Fibroblast of peridontal ligament (primary cell): Measurements from ENCODE around the gene ARMC10.
"Not testable (repeated sequence)": the region's sequence is repeated elsewhere in the genome, so short reads cannot be mapped to it uniquely, and the experiment has no call there.

Experiments used
- DNase-seq: peaks from one replicate; pipeline ENCODE4 v3.0.0-alpha.2; 2010; ENCODE audit errors: extremely low read depth

The ARMC10 gene

GRCh38 chr7:103124429-103124979 is 49.6 kb downstream of the ARMC10 start:
- no peak for DNase-seq

DNA sequence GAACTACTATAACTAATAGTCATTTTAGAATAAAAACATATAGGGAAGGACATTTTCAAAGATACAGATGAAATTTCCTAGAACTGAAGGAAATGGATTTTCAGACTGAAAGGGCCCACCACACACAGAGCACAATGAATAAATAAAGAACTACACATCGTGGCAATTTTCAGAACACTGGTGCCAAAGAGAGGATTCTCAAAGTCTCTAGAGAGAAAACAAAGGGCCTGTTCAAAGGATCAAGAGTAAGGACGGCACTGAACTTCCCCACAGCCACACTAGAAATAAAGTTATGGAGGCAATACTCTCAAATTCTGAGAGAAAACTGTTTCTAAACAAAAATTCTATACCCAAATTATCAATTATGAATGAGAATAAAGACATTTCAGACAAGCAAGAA is 52.1 kb downstream of the ARMC10 start:
- no peak for DNase-seq

DNA sequence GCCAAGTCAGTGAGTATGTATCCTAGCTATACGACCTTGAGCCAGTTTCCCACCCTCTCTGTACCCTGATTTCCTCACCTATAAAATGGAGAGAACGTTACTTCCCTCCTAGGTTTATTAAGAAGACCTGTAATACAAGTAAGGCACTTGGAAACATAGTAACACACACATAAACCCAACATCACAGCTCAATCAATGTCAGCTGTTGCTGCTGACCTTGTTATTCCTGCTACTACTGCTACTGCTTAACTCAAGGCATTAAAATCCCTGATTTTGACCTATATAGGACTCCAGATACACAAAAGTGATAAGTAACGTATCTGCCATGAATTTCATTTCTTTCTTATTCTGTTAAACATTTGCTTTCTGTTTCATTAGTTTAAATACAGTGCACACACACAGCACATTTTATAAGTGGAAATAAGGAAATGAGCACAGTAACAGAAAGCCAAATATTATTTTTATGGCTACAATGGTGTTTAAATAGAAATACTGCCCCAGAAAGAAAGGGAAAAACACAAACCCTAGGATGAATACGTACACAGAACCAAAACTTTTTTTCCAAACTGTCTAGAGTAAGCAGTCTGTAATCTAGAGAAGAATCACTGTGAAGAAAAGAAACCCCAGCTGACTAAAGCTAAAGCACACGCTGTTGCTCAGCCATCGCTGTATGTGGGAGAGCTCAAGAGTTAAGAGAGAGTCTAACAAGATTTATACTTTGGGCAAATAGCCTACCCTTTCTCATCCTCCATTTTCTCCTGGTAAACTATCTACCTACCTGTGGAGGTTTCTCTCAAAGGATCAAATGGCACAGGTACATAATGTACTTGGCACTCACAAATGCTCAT is 55.0 kb downstream of the ARMC10 start:
- peak; percentile 43 for DNase-seq

DNA sequence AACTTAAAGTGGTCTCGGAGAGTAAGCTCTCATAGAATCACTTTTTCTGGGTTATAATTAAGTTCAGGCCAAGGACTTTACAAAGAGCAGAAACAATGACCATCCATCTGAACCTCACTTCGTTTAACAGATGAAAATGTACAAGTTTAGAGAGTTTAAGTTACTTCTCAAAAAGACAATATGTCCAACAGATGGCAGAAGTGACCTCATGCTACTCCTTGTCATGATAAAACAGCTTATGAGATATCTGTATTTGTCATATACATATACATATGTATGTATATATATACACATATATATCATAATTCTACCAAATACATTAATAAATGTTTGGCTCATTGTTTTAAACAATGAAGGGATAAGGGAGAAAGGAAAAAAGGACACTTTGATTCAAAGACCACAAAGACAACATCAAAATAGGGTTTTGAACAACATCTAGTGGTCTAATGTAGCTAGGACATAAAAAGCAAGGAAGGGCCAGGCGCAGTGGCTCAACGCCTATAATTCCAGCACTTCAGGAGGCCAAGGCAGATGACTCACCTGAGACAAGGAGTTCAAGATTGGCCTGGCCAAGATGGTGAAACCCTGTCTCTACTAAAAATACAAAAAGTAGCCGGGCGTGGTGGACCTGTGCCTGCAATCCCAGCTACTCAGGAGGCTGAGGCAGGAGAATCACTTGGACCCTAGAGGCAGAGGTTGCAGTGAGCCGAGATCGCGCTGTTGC is 56.1 kb downstream of the ARMC10 start:
- DNase-seq = no peak

- no peak for DNase-seq
Observed at GRCh38 chr7:103132995-103133688, 58.2 kb downstream of the ARMC10 start.

DNA sequence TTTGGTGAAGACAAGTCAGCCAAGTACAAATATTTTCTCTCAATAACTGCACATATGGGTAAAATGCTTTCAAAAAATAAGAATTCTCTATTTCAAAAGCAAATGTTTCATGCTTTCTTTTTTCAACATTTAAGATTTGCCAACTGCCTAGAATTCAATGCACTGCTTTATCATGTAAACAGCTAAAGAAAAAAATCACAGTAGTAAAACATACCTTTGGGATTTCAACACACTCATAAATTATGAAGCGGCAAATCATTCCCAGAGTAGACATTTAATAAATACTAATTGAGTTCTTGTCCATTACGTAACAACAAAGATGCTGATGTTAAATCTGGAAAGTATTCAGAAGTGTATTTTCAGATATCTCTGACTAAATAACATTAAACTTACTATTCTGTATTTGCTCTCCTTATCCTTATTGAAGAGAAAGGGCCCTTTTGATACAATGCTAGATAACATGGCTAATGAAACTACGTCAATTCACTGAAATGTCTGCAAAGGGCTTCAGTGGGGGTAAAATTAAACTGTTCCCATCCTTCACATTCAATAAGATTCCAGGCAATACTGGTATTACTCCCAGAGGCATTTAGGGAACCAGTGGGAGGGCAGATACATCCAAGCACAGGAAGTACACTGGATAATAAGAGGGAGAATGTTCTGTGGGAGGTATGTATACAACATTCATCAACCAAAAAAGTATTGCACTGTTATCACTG is 60.1 kb downstream of the ARMC10 start:
- no peak for DNase-seq

DNA sequence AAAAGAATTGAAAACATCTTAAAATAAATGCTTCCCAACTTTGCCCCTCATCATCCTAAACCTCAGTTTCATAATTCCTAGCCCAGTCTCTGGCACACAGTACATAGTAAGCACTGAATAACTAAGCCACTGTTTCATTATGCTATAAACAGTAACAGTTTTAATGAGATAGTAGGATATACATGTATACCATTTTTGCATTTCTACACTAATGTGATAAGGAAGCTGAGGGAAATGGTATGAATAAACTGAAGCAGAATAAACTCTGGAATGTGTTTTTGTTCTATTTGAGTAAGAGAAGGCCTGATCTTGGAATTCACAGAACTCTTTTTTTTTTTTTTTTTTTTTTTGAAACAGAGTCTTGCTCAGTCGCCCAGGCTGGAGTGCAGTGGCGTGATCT is 65.1 kb downstream of the ARMC10 start:
- DNase-seq = no peak

DNA sequence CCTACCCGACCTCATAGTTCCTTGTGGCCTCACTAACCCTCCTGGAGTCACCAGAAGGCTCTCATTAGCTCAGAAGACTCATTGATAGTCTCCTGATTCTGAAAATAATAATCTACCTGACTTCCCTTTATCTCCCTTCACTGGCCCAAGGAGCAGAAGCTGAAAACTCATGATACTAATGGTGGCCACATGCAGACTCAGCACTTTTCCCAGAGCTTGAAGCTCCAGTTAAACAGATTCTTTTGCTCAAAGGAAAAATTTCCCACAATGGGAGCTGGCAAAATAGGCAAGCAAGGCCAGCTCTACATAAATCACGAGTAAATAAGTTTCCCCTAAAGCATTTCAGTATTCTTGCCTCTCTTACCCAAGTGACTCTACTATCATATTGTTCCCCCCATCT is 65.7 kb downstream of the ARMC10 start:
- DNase-seq = no peak

- DNase-seq = no peak
Observed at GRCh38 chr7:103141753-103142404, 66.9 kb downstream of the ARMC10 start.

DNA sequence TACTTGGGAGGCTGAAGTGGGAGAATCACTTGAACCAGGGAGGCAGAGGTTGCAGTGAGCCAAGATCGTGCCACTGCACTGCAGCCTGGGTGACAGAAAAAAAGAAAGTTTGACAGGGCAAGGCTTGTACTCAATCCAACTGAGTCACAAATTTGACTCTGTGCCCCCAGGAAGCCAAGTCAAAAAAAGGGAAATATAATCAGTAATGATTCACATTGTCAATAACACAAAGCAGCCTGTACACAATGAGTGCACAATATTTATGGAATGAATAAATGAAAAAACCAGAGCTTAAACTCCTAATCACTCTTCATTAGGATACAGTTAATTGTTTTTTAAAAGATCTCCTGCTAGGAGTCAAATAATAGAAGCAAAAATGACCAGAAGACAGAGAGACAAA is 67.6 kb downstream of the ARMC10 start:
- DNase-seq = no peak

- no peak for DNase-seq
Observed at GRCh38 chr7:103143868-103144267, 68.9 kb downstream of the ARMC10 start.

- DNase-seq = not testable (repeated sequence)
Observed at GRCh38 chr7:103144754-103145153, 69.8 kb downstream of the ARMC10 start.

DNA sequence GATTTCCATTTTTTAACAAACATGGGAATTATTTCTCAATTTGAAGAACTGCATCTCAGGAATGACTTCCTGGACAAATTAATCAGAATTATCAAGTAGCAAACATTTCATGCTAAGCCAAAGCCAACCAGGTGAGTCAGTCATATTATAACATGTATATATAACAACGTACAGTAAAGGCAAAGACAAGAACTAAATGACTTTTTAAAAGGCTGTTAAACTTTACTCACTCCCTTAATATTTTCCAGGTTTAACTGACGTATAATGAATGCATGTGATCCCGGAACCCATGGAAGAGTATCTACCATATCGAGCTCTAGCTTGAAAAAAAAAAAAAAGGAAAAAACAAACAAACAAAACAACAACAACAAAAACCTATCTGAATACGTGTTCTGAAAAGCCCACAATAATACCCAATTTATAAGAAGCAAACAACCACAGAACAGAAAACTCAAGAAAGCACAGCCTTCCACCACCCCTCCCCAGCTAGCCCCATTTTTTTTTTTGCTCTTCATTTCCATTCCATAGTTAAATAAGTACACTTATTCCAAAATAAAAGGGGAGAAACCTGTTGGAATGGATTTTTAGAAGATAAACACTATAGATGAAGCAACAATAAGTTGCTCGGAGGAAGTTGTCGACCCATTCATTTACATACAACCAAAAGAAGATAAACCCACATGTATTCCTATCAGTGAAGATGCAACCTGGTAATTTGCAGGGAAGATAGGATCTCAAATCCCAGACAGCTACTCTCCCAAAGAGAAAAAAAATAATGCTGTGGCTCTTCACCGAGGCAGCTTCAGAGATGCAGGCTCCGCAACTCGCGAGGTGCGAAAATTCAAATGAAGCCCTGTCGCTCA is 73.4 kb downstream of the ARMC10 start:
- peak; percentile 36 for DNase-seq
